ENCODE measurements around the gene DDX52. TPM values are rescaled to one million over a fixed set of nuclear protein-coding genes. Genes with fewer than 3 reads are reported as not detected.

Gene DDX52
- total RNA-seq, 1 donor: 30.0 TPM

- Histone ChIP-seq H3K9me3 (ENCODE audit: low read depth, low read length) (peaks cover 7% of the 10 kb centered on the region), H3K27me3 (ENCODE audit: insufficient read depth, low read length) (no peaks in the 10 kb centered on the region), H3K4me1 (ENCODE audit: insufficient read depth, low read length) (no peaks in the 10 kb centered on the region), H3K4me3 (ENCODE audit: low read length) (no peak overlapping the region)
Measured at GRCh38 chr17:37571674-37572073, 71.6 kb downstream of the DDX52 start.

- Histone ChIP-seq H3K4me1 (ENCODE audit: insufficient read depth, low read length) (no peaks in the 10 kb centered on the region), H3K27me3 (ENCODE audit: insufficient read depth, low read length) (no peaks in the 10 kb centered on the region), H3K4me3 (ENCODE audit: low read length) (no peak overlapping the region), H3K9me3 (ENCODE audit: low read depth, low read length) (peaks cover 7% of the 10 kb centered on the region)
Measured at GRCh38 chr17:37570527-37571093, 72.6 kb downstream of the DDX52 start.

- Histone ChIP-seq H3K27me3 (ENCODE audit: insufficient read depth, low read length) (no peaks in the 10 kb centered on the region), H3K4me1 (ENCODE audit: insufficient read depth, low read length) (no peaks in the 10 kb centered on the region), H3K9me3 (ENCODE audit: low read depth, low read length) (no peaks in the 10 kb centered on the region), H3K4me3 (ENCODE audit: low read length) (no peak overlapping the region)
Measured at GRCh38 chr17:37568350-37569053, 74.7 kb downstream of the DDX52 start.

- no peaks in the 10 kb centered on the region for H3K4me1 ChIP-seq (ENCODE audit: insufficient read depth, low read length)
- no peaks in the 10 kb centered on the region for H3K27me3 ChIP-seq (ENCODE audit: insufficient read depth, low read length)
- H3K4me3 ChIP-seq (ENCODE audit: low read length): no peak overlapping the region
- H3K9me3 ChIP-seq (ENCODE audit: low read depth, low read length): no peaks in the 10 kb centered on the region
Measured at GRCh38 chr17:37567538-37567937, 75.7 kb downstream of the DDX52 start.

DNA sequence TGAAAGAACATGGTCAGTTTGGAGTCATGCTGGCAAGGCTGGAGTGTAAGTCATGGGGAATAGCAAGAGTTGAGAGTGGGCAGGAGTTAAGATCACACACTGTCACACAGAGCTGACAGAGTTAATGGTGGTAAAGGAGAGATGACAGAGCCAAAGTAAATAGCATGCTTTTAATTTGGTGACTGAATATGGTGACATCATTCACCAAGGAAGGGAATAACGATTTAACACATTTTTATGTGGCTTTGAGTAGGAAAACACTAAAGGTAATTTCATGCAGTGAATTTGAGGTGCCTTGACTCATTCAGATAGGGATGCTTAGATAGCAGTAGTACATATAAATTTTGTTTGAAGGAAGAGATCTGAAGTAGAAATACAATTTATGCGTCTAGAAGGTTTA is 76.1 kb downstream of the DDX52 start:
- no peaks in the 10 kb centered on the region for H3K9me3 ChIP-seq (ENCODE audit: low read depth, low read length)
- no peaks in the 10 kb centered on the region for H3K27me3 ChIP-seq (ENCODE audit: insufficient read depth, low read length)

GRCh38 chr17:37564252-37564651 is 79.0 kb downstream of the DDX52 start:
- Histone ChIP-seq H3K9me3 (ENCODE audit: low read depth, low read length) (no peaks in the 10 kb centered on the region), H3K27me3 (ENCODE audit: insufficient read depth, low read length) (no peaks in the 10 kb centered on the region), H3K4me1 (ENCODE audit: insufficient read depth, low read length) (no peaks in the 10 kb centered on the region), H3K4me3 (ENCODE audit: low read length) (no peak overlapping the region)

More for the DNA sequence above, 76.1 kb downstream of the DDX52 start:
- Histone ChIP-seq H3K4me1 (ENCODE audit: insufficient read depth, low read length) (no peaks in the 10 kb centered on the region), H3K4me3 (ENCODE audit: low read length) (no peak overlapping the region)

GRCh38 chr17:37562016-37562745 is 81.1 kb downstream of the DDX52 start:
- Histone ChIP-seq H3K9me3 (ENCODE audit: low read depth, low read length) (no peaks in the 10 kb centered on the region), H3K4me1 (ENCODE audit: insufficient read depth, low read length) (no peaks in the 10 kb centered on the region), H3K27me3 (ENCODE audit: insufficient read depth, low read length) (no peaks in the 10 kb centered on the region), H3K4me3 (ENCODE audit: low read length) (no peak overlapping the region)

Other genes with a start within 250 kb of the DDX52 start
- 21.9 TPM for gene ACACA, start 236.6 kb downstream of the DDX52 start, total RNA-seq
- 12.0 TPM for gene TADA2A, start 236.6 kb downstream of the DDX52 start, total RNA-seq
- 5.0 TPM for gene DUSP14, start 153.6 kb downstream of the DDX52 start, total RNA-seq
- gene SYNRG, start 34.0 kb downstream of the DDX52 start, total RNA-seq: 46.7 TPM
- not detected for gene HNF1B, start 101.6 kb upstream of the DDX52 start, total RNA-seq

All from mononuclear cell (primary cell).